HG02885 (cell line): ENCODE measurements around the gene PLEKHG7.

Source experiments
- ATAC-seq: cut with Tn5 transposase; IDR thresholded peaks from one replicate; pipeline ENCODE4 v1.9.1; 2021; ENCODE audit warnings: mild to moderate bottlenecking; ENCODE audit not compliant: unreplicated experiment, poor library complexity

The PLEKHG7 gene

DNA sequence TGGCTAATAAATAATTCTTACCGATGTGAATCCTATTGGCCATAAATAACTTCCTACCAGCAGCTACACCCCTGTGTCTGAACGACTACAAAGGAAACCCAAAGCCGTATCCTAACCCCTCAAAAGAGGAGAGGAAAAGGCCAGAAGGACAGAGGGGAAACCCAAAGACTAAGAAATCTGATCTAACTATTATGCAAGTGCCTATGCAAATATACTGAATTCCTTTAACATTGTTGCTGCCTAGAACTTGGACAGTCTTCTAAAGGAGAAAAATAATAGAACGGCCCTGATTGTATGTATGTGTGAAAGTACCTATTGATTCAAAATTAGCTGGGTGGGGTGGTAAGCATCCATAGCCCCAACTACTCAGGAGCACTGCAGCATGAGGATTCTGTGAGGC is 997 bp downstream of the PLEKHG7 start:
- peak; percentile 2 for ATAC-seq

DNA sequence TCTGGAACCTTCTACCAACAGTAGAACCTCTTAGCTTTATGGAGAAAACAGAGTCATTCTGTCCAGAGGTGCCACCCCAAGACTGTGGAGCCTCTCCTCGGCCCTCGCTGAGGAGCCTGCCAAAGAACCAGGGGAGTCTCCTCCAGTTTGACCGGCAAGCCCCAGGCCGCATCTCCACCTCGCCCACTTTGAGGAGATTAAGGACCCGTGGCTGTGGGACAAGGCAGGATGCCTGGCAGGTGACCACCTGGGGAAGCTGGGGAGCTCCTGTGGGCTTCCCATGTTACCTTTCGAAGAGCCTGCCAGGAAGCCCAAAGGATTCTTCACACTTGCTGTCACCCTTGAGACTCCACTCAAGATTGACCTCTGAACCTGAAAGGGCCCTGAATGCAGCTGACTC is 3.8 kb downstream of the PLEKHG7 start:
- no peak for ATAC-seq

DNA sequence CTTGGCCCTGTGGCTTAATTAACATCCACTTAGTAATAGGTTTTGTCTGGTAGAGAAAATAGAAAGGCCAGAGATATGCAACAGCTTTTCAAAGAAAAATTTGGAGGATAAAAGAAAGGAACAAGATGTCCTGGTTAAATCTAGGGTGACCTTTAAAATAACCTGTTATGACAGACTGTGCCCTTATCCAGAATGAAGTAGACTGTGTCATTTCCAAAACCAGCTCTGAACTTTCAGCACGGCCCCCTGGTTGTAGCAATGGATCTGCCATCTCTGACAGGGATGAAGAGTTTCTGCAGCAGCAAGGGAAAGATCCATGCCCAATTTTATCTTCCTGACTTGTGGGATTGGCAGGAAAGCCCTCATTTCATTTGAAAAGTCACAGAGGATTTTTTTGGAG is 5.1 kb downstream of the PLEKHG7 start:
- no peak for ATAC-seq

DNA sequence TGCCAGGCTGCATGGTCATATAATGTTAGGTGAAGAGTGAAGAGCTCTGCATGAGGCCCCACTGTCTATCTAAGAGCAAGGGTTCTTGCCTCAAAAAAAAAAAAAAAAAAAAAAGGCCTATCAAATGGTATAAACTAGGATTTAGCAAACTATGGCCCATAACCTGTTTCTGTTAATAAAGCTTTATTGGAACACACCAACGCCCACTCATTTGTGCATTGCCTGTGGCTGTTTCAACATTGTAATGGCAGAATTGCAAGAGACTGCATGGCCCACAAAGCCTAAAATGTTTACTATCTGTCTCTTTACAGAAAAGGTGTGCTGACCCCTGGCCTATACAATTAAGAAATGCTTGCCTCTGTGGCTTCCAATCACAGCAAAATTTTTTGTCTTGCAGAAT is 12.8 kb downstream of the PLEKHG7 start:
- ATAC-seq = no peak

DNA sequence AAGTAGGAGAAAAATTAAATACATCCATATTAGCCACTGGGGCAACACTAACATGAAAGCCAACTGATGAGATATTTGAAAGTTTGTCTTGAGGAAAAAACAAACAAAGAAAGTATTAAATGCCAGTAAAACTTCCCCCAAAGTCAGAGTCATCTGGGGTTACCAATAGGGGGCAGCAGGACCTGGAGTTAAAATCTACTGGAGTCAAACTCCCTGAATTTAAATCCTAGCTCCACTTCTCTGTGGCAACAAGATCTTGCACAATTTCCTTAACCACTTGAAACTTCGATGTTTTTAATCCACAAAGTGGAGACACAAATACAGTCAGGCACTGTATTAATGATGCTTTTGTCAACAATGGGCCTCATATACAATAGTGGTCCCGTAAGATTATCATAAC is 14.4 kb downstream of the PLEKHG7 start:
- ATAC-seq = no peak

DNA sequence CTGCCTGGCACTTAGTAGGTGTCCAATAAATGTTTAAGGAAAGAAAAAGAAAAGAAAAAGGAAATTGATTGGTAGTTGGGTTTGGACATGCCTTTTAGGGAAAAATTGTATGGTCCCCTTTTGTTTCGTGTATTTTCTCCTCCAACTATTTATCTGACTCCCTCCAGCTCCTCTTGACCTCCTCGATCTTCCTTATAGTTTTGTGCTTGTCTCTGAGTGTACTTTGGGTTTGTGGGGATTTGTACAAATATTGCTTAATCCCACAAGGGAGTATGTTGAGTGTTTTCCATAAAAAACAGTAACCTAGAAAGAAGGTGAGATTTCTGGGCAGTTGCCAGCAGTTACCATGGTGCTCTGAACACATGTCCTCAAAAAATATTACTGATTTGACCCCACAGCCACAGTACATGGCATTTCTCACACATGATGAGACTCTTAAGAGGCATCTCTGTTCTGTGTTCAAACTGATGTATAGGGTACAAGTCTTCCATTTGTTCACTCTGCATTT is 15.7 kb downstream of the PLEKHG7 start:
- ATAC-seq = no peak

DNA sequence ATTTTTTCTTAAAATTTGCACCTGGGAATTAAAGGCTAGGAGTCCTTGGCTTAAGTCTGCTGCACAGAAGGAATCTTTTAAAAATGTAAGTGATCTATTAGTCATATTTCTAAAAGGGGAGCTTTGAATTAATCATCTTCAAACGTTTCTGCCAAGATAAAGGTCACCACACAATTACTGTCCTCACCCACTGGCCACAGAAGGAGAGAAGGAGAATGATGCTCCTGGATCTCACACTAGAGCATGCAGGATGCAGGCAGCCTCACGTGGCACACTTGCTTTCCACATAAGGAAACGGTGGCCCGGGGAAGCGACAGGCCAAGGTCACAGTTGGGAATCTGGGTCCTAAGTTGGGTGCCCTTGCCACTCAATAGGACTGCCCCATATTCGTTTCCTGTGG is 16.9 kb downstream of the PLEKHG7 start:
- no peak for ATAC-seq

DNA sequence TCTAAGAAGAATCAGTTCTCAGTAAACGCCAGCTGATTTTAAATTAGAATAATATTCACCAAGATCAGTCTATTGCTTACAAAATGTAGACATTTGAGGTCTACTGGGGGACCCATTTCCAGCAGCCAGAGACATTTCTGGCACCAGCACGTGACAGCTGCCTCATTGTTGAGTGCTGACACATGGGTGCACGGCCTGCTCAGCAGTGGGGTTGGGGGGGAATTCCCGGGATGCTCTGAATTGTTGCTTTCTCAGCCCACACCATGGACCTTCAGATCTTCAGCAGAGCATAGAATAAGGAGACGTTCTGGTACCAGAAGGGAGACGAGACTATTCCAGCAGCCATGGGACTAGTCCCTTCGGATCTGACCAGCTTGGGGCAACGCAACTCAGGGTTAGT is 18.3 kb downstream of the PLEKHG7 start:
- no peak for ATAC-seq

DNA sequence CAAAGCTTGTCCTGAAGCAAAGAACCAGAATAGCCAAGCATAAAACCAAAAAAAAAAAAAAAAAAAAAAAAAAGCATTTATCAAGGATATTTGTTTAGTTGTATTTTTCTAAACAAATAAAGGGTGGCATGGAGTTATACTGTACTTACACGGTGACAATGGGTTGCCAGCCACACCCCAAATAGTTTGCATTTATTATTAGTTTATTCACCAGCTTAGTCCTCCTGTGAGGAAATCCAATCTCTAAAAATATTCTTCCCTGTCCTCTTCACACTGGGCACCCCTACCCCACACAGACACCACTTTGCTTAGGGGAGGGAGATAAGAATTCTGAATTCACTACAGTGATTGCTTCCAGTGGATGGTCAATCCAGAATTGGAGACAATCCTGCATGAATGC is 18.9 kb downstream of the PLEKHG7 start:
- no peak for ATAC-seq

DNA sequence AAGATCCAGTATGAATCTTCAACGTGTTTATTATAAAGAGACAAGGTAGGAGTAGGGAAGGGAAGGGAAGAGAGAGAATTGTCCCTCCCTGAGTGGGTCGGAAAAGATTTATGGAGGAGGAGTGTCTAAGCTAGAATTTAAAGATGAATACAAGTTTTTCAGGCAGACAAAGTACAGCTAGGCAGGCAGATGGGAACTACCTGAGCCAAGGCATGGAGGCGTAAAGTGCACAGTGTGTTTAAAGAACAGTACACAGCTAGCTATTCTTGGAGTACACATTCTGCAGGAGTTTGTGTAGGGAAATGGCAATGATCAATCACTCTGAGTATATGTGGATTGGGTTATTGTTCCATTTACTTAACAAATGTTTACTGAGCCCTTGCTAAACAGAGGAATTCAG is 20.1 kb downstream of the PLEKHG7 start:
- ATAC-seq = no peak

DNA sequence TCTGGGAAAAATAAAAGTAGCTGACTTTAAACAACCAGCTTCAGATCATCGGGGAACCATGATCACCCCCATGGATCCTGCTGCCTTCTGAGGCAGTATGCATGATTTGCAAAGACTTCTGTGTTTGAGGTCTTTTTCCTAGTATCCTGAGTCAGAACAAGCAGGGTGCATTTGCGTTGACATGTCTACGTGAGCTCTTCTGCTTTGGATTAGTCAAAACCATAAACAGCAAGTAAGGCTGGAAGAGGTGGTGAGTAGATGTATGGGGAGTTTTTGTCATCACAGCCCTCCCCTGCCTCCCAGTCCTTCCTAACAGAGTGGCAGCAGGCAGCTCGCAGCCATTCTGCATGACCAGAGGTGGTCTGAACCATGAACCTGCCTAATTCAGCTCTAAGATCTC is 24.1 kb downstream of the PLEKHG7 start:
- no peak for ATAC-seq

DNA sequence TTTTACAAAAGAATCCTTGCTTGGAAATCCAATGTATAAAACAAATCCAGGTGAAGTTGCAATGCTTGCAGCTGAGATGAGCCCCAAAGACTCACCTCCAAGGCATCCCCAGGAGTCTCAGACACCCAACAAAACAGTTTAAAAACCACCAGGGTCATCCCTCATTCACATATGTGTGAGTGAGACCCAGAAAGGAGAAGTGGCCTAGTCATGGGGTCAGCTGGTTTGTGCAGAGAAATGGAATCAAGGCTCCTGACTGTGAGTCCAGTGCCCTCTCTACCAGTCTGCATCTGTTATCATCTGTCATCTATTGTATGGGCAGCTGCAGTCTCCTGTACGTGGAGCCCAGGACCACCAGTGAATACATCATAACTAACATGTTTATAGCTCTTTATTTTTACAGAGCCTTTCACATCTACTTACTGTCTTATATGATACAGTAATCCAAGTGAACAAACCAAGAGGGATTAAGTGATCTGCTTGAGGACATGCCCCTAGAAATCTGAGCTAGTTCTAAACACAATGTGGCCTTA is 27.1 kb downstream of the PLEKHG7 start:
- no peak for ATAC-seq

DNA sequence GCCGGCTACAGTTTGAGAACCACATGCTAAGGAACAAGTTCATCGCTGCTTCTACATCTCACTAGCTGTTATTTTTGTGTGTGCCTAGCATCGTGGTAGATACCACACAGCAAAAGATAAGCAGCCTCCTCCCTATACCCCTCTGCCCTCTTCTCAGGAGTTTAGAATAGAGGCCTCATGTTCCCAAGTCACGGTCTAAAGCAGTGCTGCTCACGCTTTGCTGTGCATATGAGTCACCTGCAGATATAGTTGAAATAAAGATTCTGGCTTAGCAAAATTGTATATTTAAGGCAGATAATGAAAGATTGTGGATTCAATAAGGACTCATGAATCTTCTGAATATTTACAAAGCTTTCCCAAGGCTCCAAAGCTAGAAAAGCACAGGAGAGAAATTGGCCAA is 28.0 kb downstream of the PLEKHG7 start:
- no peak for ATAC-seq

DNA sequence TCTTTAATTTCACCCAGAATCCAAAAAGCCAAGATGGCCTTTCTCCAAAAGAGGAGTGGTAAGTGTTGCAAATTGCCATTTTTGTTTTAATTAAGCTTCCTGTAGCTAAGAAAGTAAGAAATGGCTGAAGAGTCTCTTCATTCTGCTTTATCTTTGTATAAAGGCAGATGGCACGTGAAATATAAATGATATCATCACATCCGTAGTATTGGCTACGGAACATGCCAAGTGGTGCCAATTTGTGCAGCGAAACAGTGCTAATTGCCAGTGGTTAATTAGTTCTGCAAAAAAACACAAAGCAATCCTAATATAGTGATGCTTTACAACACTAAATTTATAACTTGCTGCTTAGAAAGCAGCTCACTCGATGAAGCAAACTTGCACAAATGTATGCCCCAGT is 29.4 kb downstream of the PLEKHG7 start:
- ATAC-seq = no peak

DNA sequence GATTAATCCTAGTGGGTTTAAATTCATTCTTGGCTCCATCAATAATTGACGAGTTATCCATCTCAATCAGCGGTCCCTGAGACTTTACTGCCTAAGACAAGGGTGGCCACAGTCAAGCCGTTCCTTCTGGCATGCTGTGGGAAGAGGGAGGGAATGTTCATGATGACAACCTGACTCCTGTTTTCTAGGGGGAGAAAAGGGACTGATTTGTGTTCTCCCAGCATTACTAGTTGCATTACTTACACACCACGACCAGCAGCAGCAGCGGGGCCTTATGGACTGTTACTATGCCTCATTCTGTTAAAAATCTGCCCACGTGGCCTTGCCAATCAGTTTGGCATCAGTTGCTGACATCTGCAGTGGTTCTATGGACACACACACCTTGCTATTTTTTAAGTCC is 29.9 kb downstream of the PLEKHG7 start:
- ATAC-seq = no peak

DNA sequence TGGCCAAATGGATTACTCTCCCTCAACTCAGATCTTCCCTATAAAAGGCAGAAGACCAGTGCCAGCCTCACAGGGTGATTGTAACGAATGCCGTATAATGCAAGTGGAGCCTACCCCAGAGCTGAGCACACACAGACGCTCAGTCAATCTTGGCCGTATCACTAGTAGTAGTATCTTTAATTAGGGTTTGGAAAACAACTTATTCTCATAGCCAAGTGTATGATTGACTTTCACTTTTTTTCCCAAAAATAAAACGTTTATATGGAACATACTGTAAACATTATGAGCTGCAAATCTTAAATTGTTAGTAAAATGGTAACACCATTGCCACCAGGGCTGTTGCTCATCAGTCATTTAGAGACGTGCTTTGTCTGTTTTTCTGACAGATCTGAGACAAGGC is 30.4 kb downstream of the PLEKHG7 start:
- ATAC-seq = no peak

DNA sequence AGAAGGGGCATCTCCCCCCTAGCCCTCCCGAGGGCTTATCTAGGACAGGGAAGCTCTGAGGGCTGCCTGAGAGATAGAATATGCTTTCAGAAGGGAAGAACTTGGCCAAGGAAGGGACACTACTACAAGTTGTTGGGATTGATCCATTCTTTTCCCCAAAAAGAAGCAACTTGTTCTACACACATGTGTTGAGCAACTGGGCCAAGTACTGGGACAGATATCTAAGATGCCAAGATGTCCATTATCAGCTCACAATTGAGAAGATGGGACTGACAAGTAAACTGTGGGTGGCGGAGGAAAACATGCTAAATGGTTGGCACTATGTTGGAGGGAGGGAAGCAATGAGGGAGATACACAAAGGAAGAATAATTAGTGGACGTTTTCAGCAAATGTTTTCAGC is 30.9 kb downstream of the PLEKHG7 start:
- ATAC-seq = no peak

DNA sequence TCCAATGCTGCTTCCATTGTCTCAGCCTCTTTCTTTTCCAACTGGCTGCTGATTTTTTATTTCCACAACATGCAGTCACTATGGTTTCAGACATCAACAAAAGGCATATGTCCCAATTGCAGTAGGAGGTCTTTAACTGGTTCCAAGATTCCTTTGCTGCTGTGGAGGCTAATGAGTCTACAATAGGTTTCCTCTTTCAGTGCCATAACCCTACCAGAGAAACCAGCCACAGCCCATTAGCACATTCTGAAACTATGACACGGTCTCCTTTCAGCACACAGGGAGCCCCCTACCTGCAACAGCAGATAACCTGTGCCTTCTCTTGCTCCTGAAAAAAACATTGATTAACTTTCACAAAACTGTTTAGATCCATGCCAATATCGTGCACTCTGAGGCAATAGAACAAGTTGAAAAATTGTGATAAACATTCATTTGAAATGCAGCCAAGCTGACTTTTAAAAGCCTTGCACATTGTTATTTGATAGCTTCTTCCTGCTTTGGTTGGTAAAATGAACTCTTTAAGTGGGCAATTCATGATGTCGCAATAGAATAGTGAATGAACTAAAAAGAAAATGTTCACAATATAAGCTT is 32.4 kb downstream of the PLEKHG7 start:
- ATAC-seq = no peak

DNA sequence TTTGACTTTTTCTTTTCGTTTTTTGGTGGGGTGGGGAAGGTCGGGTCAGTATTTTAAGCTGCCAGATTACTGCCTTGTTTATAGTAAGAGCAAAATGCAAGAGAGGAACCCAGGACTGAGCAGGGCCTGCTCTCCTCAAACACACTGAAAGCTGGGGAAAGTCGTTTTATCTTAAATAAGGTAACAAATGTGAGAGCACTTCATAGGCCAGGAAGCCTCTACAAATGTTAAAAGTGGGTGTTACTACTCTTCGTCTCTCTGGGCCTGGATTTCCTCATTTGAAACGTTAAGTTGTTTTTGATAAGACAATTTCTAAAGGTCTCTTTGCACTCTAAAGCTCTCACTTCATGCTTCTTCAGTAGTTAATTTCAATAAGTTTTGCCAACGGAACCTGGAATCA is 33.8 kb downstream of the PLEKHG7 start:
- ATAC-seq = no peak

DNA sequence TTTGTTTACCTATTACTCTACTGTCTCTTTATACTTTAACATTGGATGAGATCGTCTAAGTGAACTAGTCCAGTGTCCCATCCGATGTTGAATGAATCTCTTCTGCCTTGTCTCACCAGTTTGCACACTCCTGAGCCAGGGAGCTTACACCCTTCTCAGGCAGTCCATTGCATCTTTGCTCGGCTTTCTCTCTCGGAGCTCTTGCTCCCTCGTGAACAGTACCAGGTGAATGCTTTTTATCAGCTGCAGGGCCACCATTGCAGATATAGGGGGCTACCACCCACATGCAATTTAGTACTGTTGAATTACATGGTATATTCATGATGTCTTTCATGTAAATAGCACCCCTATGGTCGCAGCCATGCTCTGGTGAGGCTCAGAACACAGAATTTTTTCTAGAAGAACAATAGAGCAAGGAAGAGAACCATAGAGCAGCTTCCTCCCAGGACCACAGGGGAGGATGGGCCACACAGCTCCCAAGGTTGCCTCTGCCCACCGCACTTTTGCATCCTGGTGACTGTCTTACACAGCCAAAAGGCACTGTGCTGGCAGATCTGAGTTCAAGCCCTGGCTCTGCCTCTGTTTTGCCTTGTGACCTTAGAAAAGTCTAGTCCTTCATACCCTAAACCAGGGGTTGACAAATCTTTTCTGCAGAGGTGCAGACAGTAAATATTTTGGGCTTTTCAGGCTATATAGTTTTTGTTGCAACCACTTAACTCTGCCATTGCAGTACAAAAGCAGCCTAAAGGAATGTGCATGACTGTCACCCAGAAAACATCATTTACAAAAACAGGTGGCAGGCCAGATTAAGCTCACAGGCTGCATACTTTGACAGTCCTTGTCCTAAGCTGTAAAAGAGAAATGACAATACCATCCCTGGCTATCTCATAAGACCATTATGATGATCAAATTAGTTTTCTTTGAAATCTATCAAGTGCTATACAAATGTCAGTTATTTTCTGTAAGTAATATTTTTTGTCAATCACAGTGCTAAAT is 35.4 kb downstream of the PLEKHG7 start:
- no peak for ATAC-seq

DNA sequence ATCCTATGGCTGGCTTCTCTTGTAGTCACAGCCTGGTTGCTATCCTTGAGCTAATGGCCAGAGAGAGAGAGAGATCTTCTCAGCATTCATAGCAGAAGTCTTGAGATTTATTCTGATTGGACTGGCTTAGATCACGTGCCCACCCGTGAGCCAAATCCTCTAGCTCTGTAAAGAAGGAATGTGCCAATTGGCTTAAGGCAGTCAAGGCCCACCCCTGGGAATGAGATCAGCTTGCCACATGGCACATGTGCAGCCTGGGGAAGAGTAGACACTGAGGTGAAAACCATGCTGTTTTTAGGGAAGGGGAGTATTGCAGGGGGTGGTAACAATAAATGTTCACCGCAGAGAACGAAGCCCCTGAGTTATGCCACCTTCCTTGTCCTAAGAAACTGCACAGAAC is 36.3 kb downstream of the PLEKHG7 start:
- ATAC-seq = no peak
